HEK293 (cell line): Measurements from ENCODE around the gene GRID2.

ENCODE experiments used
- BCL11A ChIP-seq: fragments of 450-650 bp; formaldehyde crosslinking; IDR thresholded peaks from 2 replicates; pipeline ENCODE4 v1.5.1; 2016; ENCODE audit warnings: low read depth, missing biosample characterization, missing genetic modification characterization
- KLF9 ChIP-seq: fragments of 450-650 bp; formaldehyde crosslinking; IDR thresholded peaks from 2 replicates; pipeline ENCODE4 v1.5.1; 2016; ENCODE audit warnings: missing biosample characterization, missing genetic modification characterization, low read depth
- PATZ1 ChIP-seq: fragments of 450-650 bp; formaldehyde crosslinking; IDR thresholded peaks from 2 replicates; pipeline ENCODE4 v1.5.1; 2016; ENCODE audit warnings: missing biosample characterization, missing genetic modification characterization
- ZNF23 ChIP-seq: fragments of 450-650 bp; formaldehyde crosslinking; IDR thresholded peaks from 2 replicates; pipeline ENCODE4 v1.5.1; 2016; ENCODE audit warnings: missing biosample characterization, missing genetic modification characterization, borderline replicate concordance
- ZNF560 ChIP-seq: fragments of 450-650 bp; formaldehyde crosslinking; IDR thresholded peaks from 2 replicates; pipeline ENCODE4 v1.5.1; 2017; ENCODE audit warnings: missing biosample characterization, missing genetic modification characterization, borderline replicate concordance
- ZNF561 ChIP-seq: fragments of 450-650 bp; IDR thresholded peaks from 2 replicates; pipeline ENCODE4 v1.5.1; 2018; ENCODE audit warnings: missing biosample characterization, missing genetic modification characterization, borderline replicate concordance

- TF ChIP-seq ZNF23 (tag by site-specific recombination) (no peak), ZNF561 (tag by site-specific recombination) (no peak), BCL11A (tag by site-specific recombination) (no peak), PATZ1 (tag by site-specific recombination) (no peak), KLF9 (tag by site-specific recombination) (no peak), ZNF560 (tag by site-specific recombination) (no peak)
Observed at GRCh38 chr4:93658443-93658842, 1354.7 kb downstream of the GRID2 start.
